Dermis microvascular lymphatic vessel endothelial cell (primary cell): ENCODE results near the gene FOXL2. TPM values are rescaled to one million over a fixed set of nuclear protein-coding genes. Genes with fewer than 3 reads are reported as not detected.

ENCODE experiments used
- DNase-seq, 2 donors: peaks; one replicate each; pipeline versions ENCODE4 v3.0.0 to v3.0.0-alpha.2; 2010; ENCODE audit warnings: low read depth in 2 of 2
- total RNA-seq: library from RNA; depleted of rRNA; stranded (reverse); fragments of >200 nt; gene quantifications from 2 replicates; pipeline ENCODE4 v1.2.1, GENCODE V29; 2014

The FOXL2 gene
- total RNA-seq, 1 donor from 2014 or later: under 0.01 TPM

DNA sequence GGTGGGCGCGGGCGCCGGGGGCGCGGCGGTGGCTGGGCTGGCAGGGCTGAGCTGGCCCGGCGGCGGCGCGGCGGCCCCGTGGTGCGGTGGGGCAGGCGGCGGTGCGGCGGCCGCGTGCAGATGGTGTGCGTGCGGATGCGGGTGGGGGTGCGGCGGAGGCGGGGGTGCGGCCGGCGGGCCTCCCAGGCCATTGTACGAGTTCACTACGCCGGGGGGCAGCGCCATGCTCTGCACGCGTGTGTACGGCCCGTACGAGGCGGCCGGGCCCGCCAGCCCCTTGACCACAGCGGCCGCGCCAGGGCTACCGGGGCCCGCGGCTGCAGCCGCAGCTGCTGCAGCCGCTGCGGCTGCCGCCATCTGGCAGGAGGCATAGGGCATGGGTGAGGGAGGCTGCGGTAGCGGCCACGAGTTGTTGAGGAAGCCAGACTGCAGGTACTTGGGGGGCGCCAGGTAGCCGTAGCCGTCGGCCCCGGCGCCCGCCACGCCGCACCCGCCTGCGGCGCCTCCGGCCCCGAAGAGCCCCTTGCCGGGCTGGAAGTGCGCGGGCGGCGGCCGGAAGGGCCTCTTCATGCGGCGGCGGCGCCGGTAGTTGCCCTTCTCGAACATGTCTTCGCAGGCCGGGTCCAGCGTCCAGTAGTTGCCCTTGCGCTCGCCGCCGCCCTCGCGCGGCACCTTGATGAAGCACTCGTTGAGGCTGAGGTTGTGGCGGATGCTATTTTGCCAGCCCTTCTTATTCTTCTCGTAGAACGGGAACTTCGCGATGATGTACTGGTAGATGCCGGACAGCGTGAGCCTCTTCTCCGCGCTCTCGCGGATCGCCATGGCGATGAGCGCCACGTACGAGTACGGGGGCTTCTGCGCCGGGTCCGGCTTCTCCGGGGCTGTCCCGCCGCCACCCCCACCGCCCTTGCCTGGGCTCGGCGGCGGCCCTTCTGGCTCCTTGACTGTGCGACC lies 951 bp downstream of the FOXL2 start:
- no peak for DNase-seq

DNA sequence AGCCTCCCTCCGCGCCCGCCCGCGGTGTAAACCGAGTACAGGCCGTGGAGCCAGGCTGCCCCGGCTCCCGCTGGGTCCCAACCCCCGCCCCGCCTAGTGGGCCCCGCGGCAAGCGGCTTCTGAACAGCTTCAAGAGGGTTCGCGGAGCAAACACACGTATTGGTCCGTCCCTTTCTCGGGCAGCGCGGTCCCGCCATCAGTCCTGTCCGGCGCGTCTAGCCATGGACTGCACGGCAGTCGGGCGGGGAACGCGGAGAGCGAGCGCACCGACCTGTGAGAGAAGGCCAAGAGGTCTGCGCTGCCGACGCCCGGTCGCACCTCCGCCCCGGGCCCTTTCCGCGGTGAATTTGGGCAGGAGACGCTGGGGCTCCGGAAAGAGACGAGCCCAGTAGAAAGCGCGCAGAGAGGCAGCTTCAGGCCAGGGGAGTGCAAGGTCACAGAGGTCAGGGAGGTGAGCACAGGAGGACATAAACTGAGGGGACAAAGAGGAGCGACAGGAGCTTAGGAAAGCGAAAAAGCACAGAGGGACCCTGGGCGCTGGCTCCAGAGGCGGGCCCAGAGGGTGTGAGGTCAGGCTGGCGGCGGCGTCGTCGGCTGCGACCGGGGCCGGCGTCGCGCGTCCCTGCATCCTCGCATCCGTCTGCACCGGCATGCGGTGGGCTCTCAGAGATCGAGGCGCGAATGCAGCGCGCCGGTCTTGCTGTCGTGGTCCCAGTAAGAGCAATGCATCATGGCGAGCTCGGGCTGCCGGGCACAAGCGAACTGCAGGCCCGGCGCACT lies 1.8 kb downstream of the FOXL2 start:
- peak in 1 of 2 donors; percentile 45 for DNase-seq

DNA sequence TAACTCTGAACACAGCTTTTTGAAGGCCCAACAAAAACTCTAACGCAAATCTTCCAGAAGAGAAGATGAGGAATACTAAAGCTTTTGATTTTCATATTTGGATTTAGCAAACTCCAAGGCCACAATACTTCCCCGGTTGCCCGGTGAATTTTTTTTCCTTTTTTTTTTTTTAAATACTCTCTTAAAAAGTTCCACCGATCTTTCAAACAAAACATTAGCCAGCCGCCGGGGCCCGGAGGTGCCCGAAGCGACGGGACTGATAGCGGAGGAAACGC lies 2.3 kb downstream of the FOXL2 start:
- no peak for DNase-seq

DNA sequence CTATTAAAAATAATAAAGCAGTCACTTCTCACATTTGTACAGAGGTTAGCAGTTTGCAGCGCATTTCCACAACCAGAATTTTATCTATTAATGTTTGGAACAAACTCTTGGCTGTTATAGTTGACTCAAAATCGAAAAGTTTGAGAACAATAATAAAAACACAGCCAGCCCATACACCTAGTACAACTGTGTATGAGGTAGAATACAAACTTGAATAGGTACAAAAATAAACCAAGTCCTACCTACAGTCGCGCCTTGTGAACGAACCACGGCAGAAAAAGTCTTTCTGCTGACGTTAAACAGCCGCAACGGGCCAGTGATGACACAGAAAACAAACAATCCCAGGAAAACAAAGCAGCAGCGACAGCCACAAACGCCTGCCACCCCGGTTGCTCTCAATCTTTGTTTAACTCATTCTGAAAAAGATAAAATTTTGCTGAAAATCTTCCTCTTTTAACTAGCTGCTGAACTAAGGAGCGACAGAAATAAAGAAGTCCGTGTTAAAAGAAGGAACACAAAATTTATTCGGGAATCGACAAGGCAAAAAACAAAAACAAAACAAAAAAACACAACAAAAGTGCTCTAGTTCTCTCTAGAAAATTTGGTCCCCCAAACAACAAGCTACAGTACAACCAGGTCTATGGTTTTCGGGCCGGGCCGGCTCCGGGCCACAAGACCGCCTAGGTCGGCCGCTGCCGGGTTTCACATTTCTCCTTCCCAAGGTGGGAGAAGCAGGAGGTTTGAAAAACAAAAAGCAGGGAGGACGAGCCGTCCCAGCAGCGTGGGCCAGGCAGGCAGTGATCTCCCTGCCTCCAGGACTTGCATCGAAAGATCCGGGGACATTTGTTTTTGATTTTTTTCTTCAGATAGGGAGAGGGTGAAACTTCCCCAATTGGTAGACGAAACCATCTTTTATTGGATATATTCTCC lies 2.9 kb downstream of the FOXL2 start:
- DNase-seq: no peak

DNA sequence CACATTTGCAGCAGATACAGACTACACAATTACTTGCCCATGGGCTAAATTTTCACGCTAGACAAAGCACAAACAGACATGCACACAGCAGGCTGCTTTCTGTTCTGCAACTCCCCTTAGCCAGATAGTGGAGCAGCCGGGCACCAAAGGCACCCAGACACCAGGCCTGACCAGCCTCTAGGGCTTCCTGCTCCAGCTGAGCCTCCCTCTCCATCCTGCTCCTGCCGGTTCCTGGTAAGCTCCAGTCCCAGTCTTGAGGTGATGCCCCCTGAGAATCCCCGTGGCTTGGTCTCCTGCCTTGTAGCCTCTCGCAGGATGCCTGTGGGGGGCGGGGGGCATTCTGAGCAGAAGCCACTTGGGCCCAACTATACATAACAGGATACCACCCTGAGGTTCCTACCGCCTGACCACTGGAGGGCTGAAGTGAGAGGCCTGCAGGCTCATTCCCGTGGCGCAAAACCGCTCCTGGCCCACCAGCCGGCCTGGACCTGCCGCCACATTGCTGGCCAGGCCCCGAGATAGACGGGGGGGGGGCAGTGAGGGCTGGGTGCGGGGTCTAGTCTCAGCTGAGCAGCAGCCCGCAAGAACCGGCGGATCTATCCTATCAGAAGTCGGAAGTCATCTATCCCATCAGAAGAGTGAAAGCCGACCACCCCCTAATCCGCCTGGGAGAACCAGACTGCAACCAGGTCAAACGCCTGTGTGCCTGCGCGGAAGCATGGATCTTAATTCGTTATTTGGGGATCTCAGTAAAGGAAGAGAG lies 3.9 kb downstream of the FOXL2 start:
- no peak for DNase-seq

DNA sequence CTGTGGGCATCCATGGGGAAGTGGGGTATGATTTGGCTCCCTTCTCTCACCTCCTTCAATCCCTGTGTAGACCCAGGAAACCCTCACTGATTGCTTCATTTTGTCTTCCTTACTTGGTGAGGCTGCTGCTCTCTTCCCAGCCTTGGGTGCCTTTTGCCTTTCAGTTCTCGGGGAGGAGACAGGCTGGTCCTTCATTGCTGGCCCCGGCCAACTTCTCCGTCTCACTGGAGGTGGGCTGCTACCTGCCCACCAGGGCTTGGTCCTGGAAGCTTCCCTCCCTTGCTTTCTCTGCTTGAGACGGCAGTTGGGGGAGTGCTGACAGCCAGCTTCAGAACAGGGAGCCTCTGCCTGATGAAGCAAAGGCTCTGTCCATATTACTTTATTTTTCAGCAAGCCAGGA lies 4.7 kb downstream of the FOXL2 start:
- DNase-seq: no peak

DNA sequence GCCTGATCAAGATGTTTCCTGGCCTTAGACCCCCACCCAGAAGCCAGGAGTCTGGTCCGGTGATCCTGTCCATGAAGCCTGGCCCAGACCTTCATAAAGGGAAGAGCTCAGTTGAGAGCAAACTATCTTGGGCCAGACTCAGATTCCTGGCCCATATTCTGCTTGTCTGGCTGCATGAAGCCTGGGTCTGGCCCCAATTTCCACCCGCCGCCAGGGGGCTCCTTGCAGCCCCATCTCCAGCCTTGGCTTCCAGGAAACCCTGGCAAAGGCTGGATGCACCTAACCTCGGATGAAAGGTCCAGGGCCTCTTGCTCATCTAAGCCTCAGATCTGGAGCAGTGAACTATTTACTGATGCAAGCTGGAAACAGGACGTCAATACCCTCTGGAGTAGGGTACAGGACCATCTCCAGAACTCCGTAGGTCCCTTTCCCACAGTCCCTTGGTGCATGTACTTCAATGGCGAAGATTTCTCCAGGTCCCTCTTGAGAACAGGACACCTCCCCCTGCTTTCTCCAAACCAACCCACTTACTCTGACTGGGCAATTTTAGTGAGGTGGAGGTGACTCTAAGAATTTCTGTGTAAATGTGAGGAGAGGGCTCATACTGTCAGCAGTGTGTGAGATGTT lies 5.6 kb downstream of the FOXL2 start:
- DNase-seq: peak; percentile 16 to 59

DNA sequence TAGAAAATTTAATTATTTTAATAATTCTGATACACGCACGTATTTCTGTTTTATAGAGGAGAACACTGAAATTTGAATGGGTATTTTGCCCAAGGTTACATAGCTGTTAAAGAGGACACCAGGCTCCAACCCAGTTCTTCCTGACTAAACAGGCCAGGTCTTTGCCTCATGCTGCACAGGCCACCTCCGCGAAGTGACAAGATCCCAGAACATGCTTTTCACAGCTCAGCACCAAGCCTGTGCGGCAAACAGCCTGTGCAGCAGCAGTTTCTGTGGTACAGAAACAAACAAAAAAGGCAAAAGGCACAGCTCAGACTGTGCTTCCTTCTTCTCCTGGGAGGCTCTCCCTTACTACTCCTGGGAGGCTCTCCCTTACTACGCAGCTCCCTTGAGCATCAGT lies 6.5 kb downstream of the FOXL2 start:
- DNase-seq: no peak

DNA sequence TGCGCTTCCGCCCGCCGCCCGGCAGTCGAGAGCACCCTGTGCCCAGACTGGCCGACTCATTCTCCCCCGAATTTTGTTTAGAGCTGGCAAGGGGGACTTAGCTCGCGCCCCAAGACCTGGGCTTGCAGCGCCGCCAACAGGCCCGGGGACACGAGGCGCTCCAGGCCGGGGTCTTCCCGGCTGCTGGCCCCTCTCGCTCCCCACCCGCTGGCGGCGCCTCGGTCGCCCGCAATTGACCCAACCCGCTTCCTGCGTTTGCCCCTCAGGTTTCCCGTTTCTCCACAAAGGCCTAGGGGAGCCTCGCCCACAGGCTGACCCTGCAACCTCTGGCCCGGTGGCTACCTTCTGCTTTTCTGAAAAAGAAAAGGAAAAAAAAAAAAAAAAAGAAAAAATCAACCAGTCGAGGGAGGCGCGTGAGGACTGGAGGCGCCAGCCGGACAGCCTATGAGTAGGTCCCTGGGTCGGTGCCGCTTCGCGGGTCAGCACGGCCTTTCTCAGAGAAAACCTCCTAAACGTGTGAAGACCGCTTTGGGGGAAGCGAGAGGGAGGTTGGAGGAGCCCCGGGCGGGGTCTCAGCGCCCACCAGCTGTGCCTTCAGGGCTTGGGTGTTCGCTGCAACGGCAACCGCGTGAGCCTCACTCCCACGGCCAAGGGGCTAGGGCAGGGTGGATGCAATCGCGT lies 7.2 kb downstream of the FOXL2 start:
- no peak for DNase-seq

DNA sequence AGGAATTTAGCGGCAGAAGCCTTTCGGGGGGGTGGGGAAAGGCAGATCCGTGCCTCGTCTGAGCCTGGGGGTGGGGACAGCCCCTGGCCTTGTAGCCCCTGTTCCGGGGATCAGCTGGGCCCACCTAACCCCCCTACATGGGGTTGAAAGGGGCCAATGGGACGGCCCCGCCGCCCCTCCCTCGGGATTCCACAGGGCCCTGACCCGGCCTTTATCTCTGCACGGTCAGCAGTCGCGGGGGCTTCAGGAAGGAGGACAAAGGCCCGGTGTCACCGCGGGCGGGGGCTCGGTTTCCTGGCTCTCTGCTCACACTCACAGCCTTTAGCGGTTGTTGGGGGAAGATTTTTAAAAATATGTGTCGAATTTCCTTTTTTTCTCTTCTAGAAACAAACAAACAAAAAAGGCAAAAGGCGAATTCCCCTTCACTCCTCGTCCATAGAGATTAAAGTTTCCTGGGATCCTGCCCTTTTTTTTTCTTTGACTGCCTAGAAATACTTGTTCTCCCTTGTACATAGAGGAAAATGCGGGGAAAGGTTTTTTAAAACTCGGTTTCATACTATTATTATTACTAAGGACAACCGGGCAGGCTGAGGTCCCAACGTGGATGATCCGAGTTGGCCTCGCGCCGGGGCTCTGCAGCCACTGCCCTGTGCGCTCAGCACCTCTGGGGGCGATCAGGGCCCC lies 7.9 kb downstream of the FOXL2 start:
- no peak for DNase-seq

DNA sequence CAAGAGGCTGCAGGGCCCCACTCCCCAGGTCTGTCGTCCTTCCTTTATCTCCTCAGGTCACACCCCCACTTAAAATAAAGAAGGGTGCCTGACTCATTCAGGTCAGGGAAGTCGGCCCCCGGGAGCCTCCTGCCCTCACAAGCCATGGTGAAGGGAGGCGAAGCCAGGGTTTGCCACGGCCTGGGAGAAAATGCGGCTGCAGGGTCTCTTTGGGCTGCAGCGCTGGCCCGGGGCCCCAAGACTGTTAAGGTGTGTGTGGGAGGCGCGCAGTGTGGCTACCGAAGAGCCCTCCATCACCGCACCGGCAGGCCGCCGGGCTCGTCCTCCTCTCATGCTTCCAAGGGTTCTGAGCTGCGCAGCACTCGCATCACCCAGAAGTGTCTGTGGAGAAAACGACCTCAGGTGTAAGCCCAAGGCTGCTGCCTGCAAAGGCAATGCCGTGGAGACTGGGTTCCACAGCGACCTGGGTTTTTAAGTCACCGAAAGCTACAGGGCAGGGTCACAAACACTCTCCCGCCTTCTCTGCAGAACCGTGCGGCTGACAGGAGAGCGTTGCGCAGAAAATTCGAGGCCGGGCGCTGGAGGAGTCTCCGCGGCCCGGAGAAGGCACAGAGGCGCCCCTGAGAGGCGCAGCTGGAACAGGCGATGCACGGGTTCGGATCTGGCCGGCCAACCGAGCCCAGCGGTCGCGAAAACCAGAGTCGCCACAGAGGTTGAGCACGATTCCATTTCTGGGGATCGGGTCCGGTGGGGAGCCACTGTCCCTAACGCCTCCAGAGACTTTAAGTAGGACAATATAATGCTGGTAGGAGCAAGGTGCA lies 8.7 kb downstream of the FOXL2 start:
- DNase-seq: no peak

DNA sequence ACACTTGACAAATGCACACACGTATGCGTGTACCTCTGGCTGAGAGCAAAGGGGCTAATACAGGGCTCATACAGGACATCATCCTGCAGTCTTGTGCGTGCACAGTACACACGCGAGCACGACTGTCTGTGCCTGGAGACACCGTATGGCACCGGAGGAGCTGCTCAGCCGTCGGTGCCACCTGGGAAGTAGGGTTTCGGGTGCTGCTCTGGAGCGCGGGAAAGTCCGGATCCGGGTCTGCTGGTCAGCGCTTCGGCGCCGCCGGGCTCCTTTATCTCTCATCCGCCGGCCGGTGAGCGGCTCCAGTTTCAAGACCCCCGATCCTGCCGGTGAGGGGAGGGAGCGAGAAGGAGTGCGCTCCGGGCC lies 9.3 kb downstream of the FOXL2 start:
- no peak for DNase-seq

DNA sequence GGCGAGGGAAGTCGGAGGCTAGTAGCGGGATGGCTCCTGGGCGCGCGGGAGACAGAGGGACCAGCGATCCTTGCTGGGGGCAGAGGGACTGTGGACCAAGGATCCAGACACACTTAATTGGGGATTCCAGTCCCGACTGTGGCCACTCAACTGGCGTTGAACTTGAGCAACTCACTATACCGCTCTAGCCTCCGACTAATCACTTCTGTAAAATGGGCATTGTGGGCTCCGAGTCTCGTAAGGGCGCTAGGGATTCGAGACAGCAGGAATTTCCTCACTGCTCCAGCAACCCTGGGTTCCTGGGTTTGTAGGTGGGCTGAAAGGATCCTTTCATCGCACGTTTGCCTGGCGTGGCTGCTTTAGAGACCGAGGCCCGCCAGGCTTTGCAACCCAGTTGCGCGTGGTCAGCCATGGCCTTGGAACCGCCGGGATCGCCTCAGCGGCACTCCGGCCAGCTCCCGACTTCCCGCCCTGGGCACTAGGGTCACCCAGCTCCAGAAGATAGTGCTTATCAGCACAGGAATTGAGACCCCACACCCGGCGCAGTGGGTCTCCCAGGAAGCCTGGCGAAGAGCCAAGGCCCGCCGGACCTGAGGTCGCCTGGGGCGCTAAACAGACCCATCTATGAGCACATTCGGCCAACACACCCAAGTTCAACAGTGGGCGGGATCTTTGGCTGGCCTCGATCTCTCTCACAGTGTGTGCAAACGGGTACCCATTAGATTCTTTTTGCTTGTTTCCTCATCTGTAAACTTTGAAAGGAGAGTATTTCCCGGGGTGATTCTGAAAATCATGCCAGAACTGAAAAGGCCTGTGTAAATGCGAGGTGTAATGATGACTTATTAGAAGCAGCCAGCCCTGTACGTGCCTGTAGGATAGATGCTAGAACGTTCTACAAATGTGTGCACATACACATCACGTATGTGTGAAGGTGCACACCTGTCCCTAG lies 9.9 kb downstream of the FOXL2 start:
- no peak for DNase-seq

DNA sequence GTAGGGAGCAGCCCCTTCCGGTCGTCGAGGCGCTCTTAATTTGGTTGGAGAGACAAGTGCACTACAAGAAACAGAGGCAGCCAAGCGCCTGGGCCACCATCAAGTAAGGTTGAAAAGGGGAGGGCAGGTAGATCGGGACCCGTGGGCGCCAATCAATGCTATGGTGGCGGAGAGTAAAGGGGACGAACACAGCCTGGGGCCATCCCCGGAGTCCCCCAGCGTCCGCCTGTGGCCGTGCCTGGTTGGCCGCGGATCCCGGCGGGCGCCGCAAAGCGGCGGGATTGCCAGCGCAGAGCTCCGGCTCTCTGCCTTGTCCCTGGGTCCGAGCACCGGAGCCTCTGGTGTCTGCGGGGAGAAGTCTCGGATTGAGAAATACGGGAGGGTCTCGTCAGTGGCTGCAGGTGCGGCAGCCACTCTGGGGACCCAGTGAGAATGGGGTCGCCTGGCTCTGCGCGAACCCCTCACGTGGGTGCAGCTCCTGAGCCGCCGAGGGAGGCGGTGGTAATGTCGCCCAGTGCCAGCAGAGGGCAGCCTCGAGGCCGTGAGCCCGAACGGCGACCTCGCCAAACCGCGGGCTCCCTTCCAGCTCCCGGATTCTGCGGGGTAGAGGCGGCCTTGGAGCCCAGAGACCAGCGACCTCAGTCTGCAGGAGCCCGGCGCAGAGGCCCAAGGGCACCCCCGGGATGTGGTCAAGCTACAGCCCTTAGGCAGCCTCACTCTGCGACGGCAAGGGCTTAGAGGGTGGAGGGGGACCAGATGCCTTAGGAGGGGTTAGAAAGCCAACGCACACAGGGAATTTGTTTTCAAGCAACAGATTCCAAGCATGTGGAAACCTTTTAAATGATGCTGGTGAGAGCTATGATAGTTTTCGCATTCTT lies 10.8 kb downstream of the FOXL2 start:
- peak in 1 of 2 donors; percentile 48 for DNase-seq

DNA sequence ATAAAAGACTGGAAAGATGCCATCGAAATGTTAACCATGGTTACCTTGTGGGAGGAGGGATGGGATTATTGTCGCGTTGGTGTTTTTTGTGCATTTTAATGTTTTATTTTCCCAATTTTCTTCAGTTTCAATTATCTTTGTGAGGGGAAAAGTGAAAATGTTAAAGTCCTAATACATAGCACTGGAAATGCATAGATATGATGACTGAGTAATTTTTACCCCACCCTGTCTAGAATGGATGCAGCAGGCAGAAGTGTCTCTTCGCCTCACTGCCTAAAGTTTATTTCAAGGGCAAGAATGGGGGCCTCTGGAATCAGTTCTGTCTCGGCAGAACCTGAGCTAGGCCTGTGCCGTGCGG lies 11.5 kb downstream of the FOXL2 start:
- no peak for DNase-seq

DNA sequence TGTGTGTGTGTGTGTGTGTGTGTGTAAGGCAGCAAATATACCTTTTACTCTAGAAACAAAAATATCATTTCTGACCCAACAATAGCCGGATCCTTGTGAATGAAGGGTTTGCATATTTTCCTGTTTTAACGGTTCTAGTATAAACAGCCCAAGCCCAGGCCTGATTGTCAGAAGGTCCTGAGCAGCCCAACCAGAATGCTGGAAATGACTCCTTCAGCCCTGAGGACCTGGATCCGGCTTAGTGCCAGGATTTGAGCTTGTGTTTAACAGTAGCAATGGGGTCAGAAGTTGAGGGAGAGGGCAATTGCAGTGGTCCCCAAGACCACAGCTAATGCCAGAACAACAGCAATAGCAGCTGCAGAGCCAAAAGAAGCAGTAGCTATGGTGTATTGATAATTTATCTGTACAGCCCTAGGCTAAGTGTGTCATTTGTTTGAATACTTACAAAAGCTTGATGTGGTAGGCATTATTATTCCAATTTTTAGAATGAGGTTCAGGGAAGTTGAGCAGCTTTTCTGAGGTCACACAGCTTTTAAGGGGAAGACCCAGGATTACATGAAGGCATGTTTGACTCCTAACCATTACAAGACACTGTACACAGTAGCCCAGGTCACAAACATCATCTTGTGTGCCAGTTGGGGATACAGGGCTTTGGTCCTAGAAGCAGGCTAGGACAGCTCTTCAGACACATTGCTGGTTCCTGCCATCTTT lies 12.8 kb downstream of the FOXL2 start:
- DNase-seq: peak in 1 of 2 donors; percentile 67
